Natural killer cell (primary cell): Measurements from ENCODE around the gene TRIM37. TPM values are rescaled to one million over a fixed set of nuclear protein-coding genes. Genes with fewer than 3 reads are reported as not detected.

Experiments used
- ATAC-seq, 3 donors: fragments of 150-1000 bp in 2 of 3; fragments of 200-7000 bp in 1 of 3; cut with Tn5 transposase; 1 replicate in 1 of 3; 2 replicates in 2 of 3; pipeline ENCODE4 v1.10.0; 2021; ENCODE audit warnings: mild to moderate bottlenecking in 2 of 3, moderate library complexity in 2 of 3
- DNase-seq, 2 donors: peaks; one replicate each; pipeline versions ENCODE4 v3.0.0 to v3.0.0-alpha.2; 2013 to 2021; ENCODE audit warnings: mixed read lengths in 1 of 2
- H3K27ac ChIP-seq: one replicate; pipeline ENCODE4 v1.5.1; 2013; ENCODE audit warnings: mild to moderate bottlenecking, low read length
- H3K27me3 ChIP-seq: one replicate; pipeline ENCODE4 v1.6.1; 2013; ENCODE audit warnings: low read length; ENCODE audit not compliant: control insufficient read depth, insufficient read depth
- H3K36me3 ChIP-seq: one replicate; pipeline ENCODE4 v1.6.1; 2013; ENCODE audit warnings: low read length; ENCODE audit not compliant: control insufficient read depth, insufficient read depth
- H3K4me1 ChIP-seq: one replicate; pipeline ENCODE4 v1.6.1; 2013; ENCODE audit warnings: low read length; ENCODE audit not compliant: control insufficient read depth, insufficient read depth
- H3K4me3 ChIP-seq: one replicate; pipeline ENCODE4 v1.5.1; 2013; ENCODE audit warnings: low read length
- H3K9me3 ChIP-seq: one replicate; pipeline ENCODE4 v1.6.1; 2013; ENCODE audit warnings: low read length; ENCODE audit not compliant: control insufficient read depth, insufficient read depth
- H3K27ac Mint-ChIP-seq, 2 donors: one replicate each; pipeline ENCODE4 v1.8.0; 2022; ENCODE audit warnings: mild to moderate bottlenecking in 2 of 2, mixed read lengths in 2 of 2, moderate library complexity in 1 of 2
- H3K27me3 Mint-ChIP-seq, 2 donors: one replicate each; pipeline ENCODE4 v1.8.0; 2022; ENCODE audit warnings: low read depth in 2 of 2, mixed read lengths in 2 of 2
- H3K36me3 Mint-ChIP-seq: one replicate; pipeline ENCODE4 v1.8.0; 2022; ENCODE audit warnings: mixed read lengths
- H3K4me1 Mint-ChIP-seq, 2 donors: one replicate each; pipeline ENCODE4 v1.8.0; 2022; ENCODE audit warnings: mixed read lengths in 2 of 2
- H3K4me3 Mint-ChIP-seq: one replicate; pipeline ENCODE4 v1.8.0; 2022; ENCODE audit warnings: mild to moderate bottlenecking, moderate library complexity, mixed read lengths
- H3K9me3 Mint-ChIP-seq, 2 donors: one replicate each; pipeline ENCODE4 v1.8.0; 2022; ENCODE audit warnings: mixed read lengths in 2 of 2
- CTCF ChIP-seq: fragments of 200-600 bp; IDR thresholded peaks from one replicate; pipeline ENCODE4 v1.8.0; 2022; ENCODE audit warnings: antibody characterized with exemption
- WGBS: methylation state at CpG from one replicate; pipeline ENCODE4 v1.1.7; 2013; ENCODE audit warnings: missing lambda C conversion rate; ENCODE audit not compliant: insufficient coverage; 5-methylcytosine and 5-hydroxymethylcytosine counted together
- intact Hi-C: fragments of 100-400 bp; cut with micrococcal nuclease; formaldehyde crosslinking; loops from one replicate; pipeline ENCODE4 v1.14.2; 2022
- total RNA-seq, 4 donors: library from RNA; stranded (reverse); fragments of 120-200 nt in 1 of 4; gene quantifications; one replicate each; pipeline versions ENCODE4 v1.2.3 to v1.2.4, GENCODE V29; 2013 to 2022

TRIM37 gene
- total RNA-seq, 3 donors from 2014 or later (not counting 1 experiment from before 2014, with no cell fraction given) = 20.4 to 26.1 (median 21.9) TPM

- H3K36me3 ChIP-seq = no peaks in the 10 kb centered on the region
- Mint-ChIP-seq H3K27ac (no peak overlapping the region), H3K4me1 (no peaks in the 10 kb centered on the region), H3K9me3 (no peaks in the 10 kb centered on the region), H3K27me3 (peaks cover 0 to 1% of the 10 kb centered on the region in 2 donors), H3K4me3 (no peak overlapping the region), H3K36me3 (no peaks in the 10 kb centered on the region)
- DNase-seq (no peak), ATAC-seq (no peak)
- H3K4me1 ChIP-seq = no peaks in the 10 kb centered on the region
- H3K4me3 ChIP-seq = no peak overlapping the region
- TF ChIP-seq CTCF = no peak
- 89% methylated on average over 3 of the region's 3 CpGs for WGBS
- H3K27ac ChIP-seq = no peak overlapping the region
- intact Hi-C loops = no loop called here
- no peaks in the 10 kb centered on the region for H3K27me3 ChIP-seq
- H3K9me3 ChIP-seq = no peaks in the 10 kb centered on the region
Measured at GRCh38 chr17:58980706-58981481, 125.8 kb downstream of the TRIM37 start.

- H3K4me3 ChIP-seq = no peak overlapping the region
- Mint-ChIP-seq H3K4me1 (no peaks in the 10 kb centered on the region), H3K27me3 (peaks cover 0 to 3% of the 10 kb centered on the region in 2 donors), H3K27ac (no peak overlapping the region), H3K36me3 (no peaks in the 10 kb centered on the region), H3K9me3 (no peaks in the 10 kb centered on the region), H3K4me3 (no peak overlapping the region)
- intact Hi-C loops = no loop called here
- H3K36me3 ChIP-seq = no peaks in the 10 kb centered on the region
- ATAC-seq = no peak
- no peak overlapping the region for H3K27ac ChIP-seq
- no peaks in the 10 kb centered on the region for H3K9me3 ChIP-seq
- no peak for TF ChIP-seq CTCF
- peaks cover under 1% of the 10 kb centered on the region for H3K27me3 ChIP-seq
- WGBS = 92% methylated on average over 3 of the region's 3 CpGs
- no peaks in the 10 kb centered on the region for H3K4me1 ChIP-seq
- no peak for DNase-seq
Measured at GRCh38 chr17:58976541-58976940, 130.1 kb downstream of the TRIM37 start.

- H3K27me3 ChIP-seq = peaks cover 9% of the 10 kb centered on the region
- intact Hi-C loops = no loop called here
- Mint-ChIP-seq H3K27ac (no peak overlapping the region), H3K9me3 (no peaks in the 10 kb centered on the region), H3K36me3 (no peaks in the 10 kb centered on the region), H3K4me1 (peaks cover 0 to under 1% of the 10 kb centered on the region in 2 donors), H3K4me3 (no peak overlapping the region), H3K27me3 (peaks cover 0 to 7% of the 10 kb centered on the region in 2 donors)
- ATAC-seq = no peak
- 76% methylated on average over 2 of the region's 2 CpGs for WGBS
- no peak overlapping the region for H3K4me3 ChIP-seq
- no peak for DNase-seq
- H3K9me3 ChIP-seq = no peaks in the 10 kb centered on the region
- H3K36me3 ChIP-seq = no peaks in the 10 kb centered on the region
- H3K27ac ChIP-seq = no peak overlapping the region
- H3K4me1 ChIP-seq = no peaks in the 10 kb centered on the region
- no peak for TF ChIP-seq CTCF
Measured at GRCh38 chr17:58974354-58974753, 132.3 kb downstream of the TRIM37 start.
